ENCODE measurements around the gene DRG2.

DNA sequence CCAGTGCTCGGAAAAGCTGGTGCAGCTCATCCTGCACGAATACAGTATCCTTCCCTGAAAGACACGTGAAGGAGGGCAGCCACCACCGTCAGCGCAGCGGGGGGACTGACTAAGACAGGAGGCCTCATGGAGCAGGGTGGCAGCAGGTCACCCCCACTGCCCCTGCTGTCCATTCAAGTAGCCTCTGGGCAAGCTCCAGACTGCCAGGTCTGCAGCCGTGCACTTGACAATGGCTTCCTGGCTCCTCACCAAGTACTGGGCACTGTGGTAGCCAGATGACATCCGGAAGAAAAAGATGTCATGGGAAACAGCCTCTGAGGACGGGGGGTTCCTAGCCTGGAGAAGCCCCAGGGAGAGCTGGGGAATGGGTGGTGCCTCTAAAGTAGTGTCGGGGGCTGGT is 12.9 kb downstream of the DRG2 start:
- TF ChIP-seq, protein P1, sequence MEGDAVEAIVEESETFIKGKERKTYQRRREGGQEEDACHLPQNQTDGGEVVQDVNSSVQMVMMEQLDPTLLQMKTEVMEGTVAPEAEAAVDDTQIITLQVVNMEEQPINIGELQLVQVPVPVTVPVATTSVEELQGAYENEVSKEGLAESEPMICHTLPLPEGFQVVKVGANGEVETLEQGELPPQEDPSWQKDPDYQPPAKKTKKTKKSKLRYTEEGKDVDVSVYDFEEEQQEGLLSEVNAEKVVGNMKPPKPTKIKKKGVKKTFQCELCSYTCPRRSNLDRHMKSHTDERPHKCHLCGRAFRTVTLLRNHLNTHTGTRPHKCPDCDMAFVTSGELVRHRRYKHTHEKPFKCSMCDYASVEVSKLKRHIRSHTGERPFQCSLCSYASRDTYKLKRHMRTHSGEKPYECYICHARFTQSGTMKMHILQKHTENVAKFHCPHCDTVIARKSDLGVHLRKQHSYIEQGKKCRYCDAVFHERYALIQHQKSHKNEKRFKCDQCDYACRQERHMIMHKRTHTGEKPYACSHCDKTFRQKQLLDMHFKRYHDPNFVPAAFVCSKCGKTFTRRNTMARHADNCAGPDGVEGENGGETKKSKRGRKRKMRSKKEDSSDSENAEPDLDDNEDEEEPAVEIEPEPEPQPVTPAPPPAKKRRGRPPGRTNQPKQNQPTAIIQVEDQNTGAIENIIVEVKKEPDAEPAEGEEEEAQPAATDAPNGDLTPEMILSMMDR (tag by site-specific recombination; IDR thresholded peaks at IDR 0.05): no peak
- TF ChIP-seq ZNF585B (tag by site-specific recombination; IDR thresholded peaks at IDR 0.05) (no peak), ZNF341 (tag by site-specific recombination; IDR thresholded peaks at IDR 0.05; ENCODE audit: low read depth) (no peak), ZNF10 (tag by site-specific recombination; IDR thresholded peaks at IDR 0.05) (no peak), ZNF362 (tag by site-specific recombination; IDR thresholded peaks at IDR 0.05) (no peak)

Data from HEK293 (cell line).